ENCODE measurements around the gene AURKB.

DNA sequence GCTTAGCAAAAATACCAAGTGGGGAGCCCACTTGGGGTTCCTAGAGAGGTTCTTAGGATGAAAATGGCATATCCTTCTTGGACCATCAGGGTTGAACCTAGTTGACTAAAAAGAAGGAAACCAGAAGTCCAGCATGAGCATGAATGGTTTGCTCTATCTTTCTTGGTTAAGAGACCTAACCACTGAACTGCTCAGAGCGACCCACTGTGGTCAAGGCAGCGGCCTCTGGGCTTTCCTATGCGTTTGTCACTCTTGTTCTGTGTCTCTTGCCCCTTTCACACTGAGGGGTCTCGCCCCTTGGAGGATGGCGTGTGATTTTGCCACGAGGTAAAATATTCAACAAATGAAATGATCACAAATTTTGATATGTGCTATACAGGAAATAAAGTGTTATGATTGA is 19.9 kb downstream of the AURKB start:
- TF ChIP-seq, protein P1, sequence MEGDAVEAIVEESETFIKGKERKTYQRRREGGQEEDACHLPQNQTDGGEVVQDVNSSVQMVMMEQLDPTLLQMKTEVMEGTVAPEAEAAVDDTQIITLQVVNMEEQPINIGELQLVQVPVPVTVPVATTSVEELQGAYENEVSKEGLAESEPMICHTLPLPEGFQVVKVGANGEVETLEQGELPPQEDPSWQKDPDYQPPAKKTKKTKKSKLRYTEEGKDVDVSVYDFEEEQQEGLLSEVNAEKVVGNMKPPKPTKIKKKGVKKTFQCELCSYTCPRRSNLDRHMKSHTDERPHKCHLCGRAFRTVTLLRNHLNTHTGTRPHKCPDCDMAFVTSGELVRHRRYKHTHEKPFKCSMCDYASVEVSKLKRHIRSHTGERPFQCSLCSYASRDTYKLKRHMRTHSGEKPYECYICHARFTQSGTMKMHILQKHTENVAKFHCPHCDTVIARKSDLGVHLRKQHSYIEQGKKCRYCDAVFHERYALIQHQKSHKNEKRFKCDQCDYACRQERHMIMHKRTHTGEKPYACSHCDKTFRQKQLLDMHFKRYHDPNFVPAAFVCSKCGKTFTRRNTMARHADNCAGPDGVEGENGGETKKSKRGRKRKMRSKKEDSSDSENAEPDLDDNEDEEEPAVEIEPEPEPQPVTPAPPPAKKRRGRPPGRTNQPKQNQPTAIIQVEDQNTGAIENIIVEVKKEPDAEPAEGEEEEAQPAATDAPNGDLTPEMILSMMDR (IDR thresholded peaks at IDR 0.05): no peak
- no peak for TF ChIP-seq POLR2A (IDR thresholded peaks at IDR 0.05)

Data from testis (tissue), 2 donors.